Thyroid gland (tissue), 4 donors: ENCODE data around the gene DOCK6.

Experiments
- POLR2A ChIP-seq, 2 donors: fragments of 450-650 bp; IDR thresholded peaks; one replicate each; pipeline ENCODE4 v1.6.1; 2017; ENCODE audit warnings: antibody characterized with exemption in 2 of 2, mild to moderate bottlenecking in 2 of 2, moderate library complexity in 1 of 2
- TF ChIP-seq, protein P1 (sequence below), 6 experiments: fragments of 200-600 bp in 3 of 6; fragments of 450-650 bp in 3 of 6; sonication (generic) in 3 of 6; IDR thresholded peaks; one replicate each; pipeline ENCODE4 v1.5.1; 2016 to 2019; ENCODE audit warnings: antibody characterized with exemption in 6 of 6, mild to moderate bottlenecking in 2 of 6, inconsistent platforms in 1 of 6, moderate library complexity in 1 of 6

DNA sequence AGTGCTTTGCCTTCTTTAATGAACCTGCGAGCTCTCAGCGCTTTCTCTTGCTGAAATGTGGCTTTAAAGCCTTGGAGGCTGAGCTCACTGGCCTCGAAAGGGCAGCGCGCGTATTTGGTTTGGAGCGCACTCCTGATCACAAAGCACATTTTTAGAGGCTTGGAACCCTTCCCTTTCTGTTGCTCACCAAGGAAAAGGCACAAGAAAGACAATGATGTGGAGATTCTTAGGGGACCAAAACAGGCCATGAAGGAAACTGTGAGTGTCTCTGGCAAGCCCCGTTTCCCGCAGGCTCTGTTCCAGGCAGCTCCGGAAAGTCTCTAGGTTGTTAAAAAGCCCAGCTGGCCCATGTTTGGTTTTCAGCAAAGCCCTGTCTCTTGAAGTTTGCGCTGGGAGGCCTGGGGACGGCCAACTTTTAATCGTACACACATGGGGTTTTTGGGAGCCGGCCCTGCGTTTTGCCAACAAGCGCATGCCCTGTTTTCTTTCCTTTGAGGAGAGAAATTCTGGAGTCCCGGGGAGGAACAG lies 97.4 kb downstream of the DOCK6 start:
- no peak for TF ChIP-seq POLR2A (IDR thresholded peaks at IDR 0.05)
- TF ChIP-seq, protein P1, sequence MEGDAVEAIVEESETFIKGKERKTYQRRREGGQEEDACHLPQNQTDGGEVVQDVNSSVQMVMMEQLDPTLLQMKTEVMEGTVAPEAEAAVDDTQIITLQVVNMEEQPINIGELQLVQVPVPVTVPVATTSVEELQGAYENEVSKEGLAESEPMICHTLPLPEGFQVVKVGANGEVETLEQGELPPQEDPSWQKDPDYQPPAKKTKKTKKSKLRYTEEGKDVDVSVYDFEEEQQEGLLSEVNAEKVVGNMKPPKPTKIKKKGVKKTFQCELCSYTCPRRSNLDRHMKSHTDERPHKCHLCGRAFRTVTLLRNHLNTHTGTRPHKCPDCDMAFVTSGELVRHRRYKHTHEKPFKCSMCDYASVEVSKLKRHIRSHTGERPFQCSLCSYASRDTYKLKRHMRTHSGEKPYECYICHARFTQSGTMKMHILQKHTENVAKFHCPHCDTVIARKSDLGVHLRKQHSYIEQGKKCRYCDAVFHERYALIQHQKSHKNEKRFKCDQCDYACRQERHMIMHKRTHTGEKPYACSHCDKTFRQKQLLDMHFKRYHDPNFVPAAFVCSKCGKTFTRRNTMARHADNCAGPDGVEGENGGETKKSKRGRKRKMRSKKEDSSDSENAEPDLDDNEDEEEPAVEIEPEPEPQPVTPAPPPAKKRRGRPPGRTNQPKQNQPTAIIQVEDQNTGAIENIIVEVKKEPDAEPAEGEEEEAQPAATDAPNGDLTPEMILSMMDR (IDR thresholded peaks at IDR 0.05), result no peak
